ENCODE data around the gene SNRNP48. TPM values are rescaled to one million over a fixed set of nuclear protein-coding genes. Genes with fewer than 3 reads are reported as not detected.

SNRNP48 gene
- total RNA-seq, 1 experiment from 2014 or later: 26.2 TPM

- TF ChIP-seq, protein P1, sequence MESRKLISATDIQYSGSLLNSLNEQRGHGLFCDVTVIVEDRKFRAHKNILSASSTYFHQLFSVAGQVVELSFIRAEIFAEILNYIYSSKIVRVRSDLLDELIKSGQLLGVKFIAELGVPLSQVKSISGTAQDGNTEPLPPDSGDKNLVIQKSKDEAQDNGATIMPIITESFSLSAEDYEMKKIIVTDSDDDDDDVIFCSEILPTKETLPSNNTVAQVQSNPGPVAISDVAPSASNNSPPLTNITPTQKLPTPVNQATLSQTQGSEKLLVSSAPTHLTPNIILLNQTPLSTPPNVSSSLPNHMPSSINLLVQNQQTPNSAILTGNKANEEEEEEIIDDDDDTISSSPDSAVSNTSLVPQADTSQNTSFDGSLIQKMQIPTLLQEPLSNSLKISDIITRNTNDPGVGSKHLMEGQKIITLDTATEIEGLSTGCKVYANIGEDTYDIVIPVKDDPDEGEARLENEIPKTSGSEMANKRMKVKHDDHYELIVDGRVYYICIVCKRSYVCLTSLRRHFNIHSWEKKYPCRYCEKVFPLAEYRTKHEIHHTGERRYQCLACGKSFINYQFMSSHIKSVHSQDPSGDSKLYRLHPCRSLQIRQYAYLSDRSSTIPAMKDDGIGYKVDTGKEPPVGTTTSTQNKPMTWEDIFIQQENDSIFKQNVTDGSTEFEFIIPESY (IDR thresholded peaks at IDR 0.05; ENCODE audit: extremely low read depth, insufficient replicate concordance, low read length): no peak
- TF ChIP-seq MAX (IDR thresholded peaks at IDR 0.05) (no peak), SP1 (IDR thresholded peaks at IDR 0.05; ENCODE audit: low read depth) (no peak)
Measured at GRCh38 chr6:7646394-7646793, 56.4 kb downstream of the SNRNP48 start (continued).

GRCh38 chr6:7647504-7647903, 57.5 kb downstream of the SNRNP48 start:
- H3K9ac ChIP-seq (ENCODE audit: low read length): no peak overlapping the region
- TF ChIP-seq RAD21 (IDR thresholded peaks at IDR 0.05; ENCODE audit: low read depth) (no peak), POLR2AphosphoS5 (IDR thresholded peaks at IDR 0.05; ENCODE audit: low read depth, low read length) (no peak), MAX (IDR thresholded peaks at IDR 0.05) (no peak), REST (IDR thresholded peaks at IDR 0.05; ENCODE audit: low read depth) (no peak), ZNF274 (IDR thresholded peaks at IDR 0.05; ENCODE audit: low read depth, low read length) (no peak), ELF1 (IDR thresholded peaks at IDR 0.05; ENCODE audit: borderline replicate concordance, low read depth) (no peak), YY1 (IDR thresholded peaks at IDR 0.05; ENCODE audit: extremely low read depth, insufficient replicate concordance, low read depth, low read length) (no peak), SIN3A (IDR thresholded peaks at IDR 0.05; ENCODE audit: low read depth) (no peak), FOSL1 (IDR thresholded peaks at IDR 0.05; ENCODE audit: low read depth) (no peak), SP1 (IDR thresholded peaks at IDR 0.05; ENCODE audit: low read depth) (no peak), EGR1 (IDR thresholded peaks at IDR 0.05; ENCODE audit: low read depth) (no peak), EZH2phosphoT487 (IDR thresholded peaks at IDR 0.05; ENCODE audit: borderline replicate concordance) (no peak)
- TF ChIP-seq, protein P2, sequence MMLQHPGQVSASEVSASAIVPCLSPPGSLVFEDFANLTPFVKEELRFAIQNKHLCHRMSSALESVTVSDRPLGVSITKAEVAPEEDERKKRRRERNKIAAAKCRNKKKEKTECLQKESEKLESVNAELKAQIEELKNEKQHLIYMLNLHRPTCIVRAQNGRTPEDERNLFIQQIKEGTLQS (IDR thresholded peaks at IDR 0.05): no peak
- CTCF ChIA-PET: no interaction called here
- no peak overlapping the region for H2AFZ ChIP-seq (ENCODE audit: low read depth, low read length, poor library complexity, severe bottlenecking)
- POLR2A ChIA-PET: no interaction called here
- ATAC-seq (no peak), DNase-seq (ENCODE audit: low read depth, low spot score) (no peak)
- H3K9me2 ChIP-seq (ENCODE audit: insufficient read depth): 0 out of 2 replicates have a peak, but pooled peaks cover 3% of the 10 kb centered on the region
- H3K9me3 ChIP-seq (ENCODE audit: control insufficient read depth in 1 of 2, insufficient read depth in 1 of 2, low read depth in 1 of 2, low read length in 2 of 2): no peaks in the 10 kb centered on the region
- H3K36me3 ChIP-seq (ENCODE audit: control insufficient read depth in 1 of 2, insufficient read depth in 2 of 2, low read length in 2 of 2): no peaks in the 10 kb centered on the region
- intact Hi-C loops (cut with micrococcal nuclease): no loop called here
- H3K4me3 ChIP-seq (replicated peaks in 1 of 2; ENCODE audit: low read depth in 1 of 2, low read length in 2 of 2): no peak overlapping the region
- BruUV-seq (replicated peaks): no TSS peak
- H3K4me1 ChIP-seq (ENCODE audit: control insufficient read depth in 1 of 2, insufficient read depth in 2 of 2, low read length in 2 of 2): no peaks in the 10 kb centered on the region
- H3K79me2 ChIP-seq (ENCODE audit: insufficient read depth, low read length): no peaks in the 10 kb centered on the region
- H4K20me1 ChIP-seq (ENCODE audit: insufficient read depth): no peaks in the 10 kb centered on the region
- RAD21 ChIA-PET (ENCODE audit: low non-redundant PET in 1 of 2, low total read pairs in 2 of 2, uncharacterized antibody in 2 of 2, unreplicated experiment in 2 of 2): no interaction called here
- 0 out of 2 replicates have a peak, but pooled peaks cover 5% of the 10 kb centered on the region for H3K27me3 ChIP-seq (ENCODE audit: insufficient read depth, low read length)
- H3K27ac ChIP-seq (ENCODE audit: low read depth, low read length): no peak overlapping the region
- H3K4me2 ChIP-seq (ENCODE audit: low read length): no peak overlapping the region

Data from HCT116 (cell line).